Endothelial cell of umbilical vein (primary cell): ENCODE results near the gene RAPGEF4. TPM values are rescaled to one million over a fixed set of nuclear protein-coding genes. Genes with fewer than 3 reads are reported as not detected.

Experiments
- BruUV-seq: library from RNA; stranded (reverse); fragments of 400-500 nt; replicated peaks from 2 replicates; lab custom pipeline; 2021; lab: Mats Ljungman, UMichigan
- CTCF ChIA-PET: fragments of 300-600, 350-600 bp; sonication (Branson Sonifier 250); formaldehyde crosslinking; loops from one replicate; lab custom pipeline; 2021; ENCODE audit warnings: antibody characterized with exemption, inconsistent platforms; lab: Charles Lee
- POLR2A ChIA-PET: fragments of 300-600, 350-600 bp; sonication (Branson Sonifier 250); formaldehyde crosslinking; loops from one replicate; lab custom pipeline; 2021; ENCODE audit warnings: antibody characterized with exemption, inconsistent platforms; lab: Charles Lee
- DNase-seq: peaks from one replicate; pipeline ENCODE4 v3.0.0-alpha.2; 2011; ENCODE audit warnings: low read depth, low spot score
- FAIRE-seq: peaks from 2 replicates; lab custom pipeline; 2011; peaks lifted over from hg19 to GRCh38; lab: Jason Lieb, UNC
- H2AFZ ChIP-seq: 2 replicates; pipeline ENCODE4 v1.6.0; 2012; ENCODE audit warnings: low read depth, low read length, control low read depth, inconsistent platforms
- H3K27ac ChIP-seq: 2 replicates; pipeline ENCODE4 v1.5.1; 2011; ENCODE audit warnings: low read depth, mild to moderate bottlenecking, control low read depth, low read length, moderate library complexity; ENCODE audit not compliant: insufficient read depth
- H3K27me3 ChIP-seq, 2 experiments: 2 replicates each; pipeline versions ENCODE4 v1.6.0 to v1.6.1; 2011; ENCODE audit warnings: low read length in 2 of 2, mixed read lengths in 1 of 2; ENCODE audit not compliant: control insufficient read depth in 2 of 2, insufficient read depth in 2 of 2
- H3K36me3 ChIP-seq, 2 experiments: 2 replicates in 1 of 2; 3 replicates in 1 of 2; pipeline ENCODE4 v1.5.1; 2011; ENCODE audit warnings: low read length in 2 of 2, mild to moderate bottlenecking in 1 of 2, moderate library complexity in 1 of 2; ENCODE audit not compliant: control insufficient read depth in 2 of 2, insufficient read depth in 2 of 2; ENCODE audit errors: extremely low read depth in 1 of 2
- H3K4me1 ChIP-seq: 3 replicates; pipeline ENCODE4 v1.5.1; 2011; ENCODE audit warnings: mild to moderate bottlenecking, low read length; ENCODE audit not compliant: control insufficient read depth, insufficient read depth; ENCODE audit errors: extremely low read depth
- H3K4me2 ChIP-seq: 2 replicates; pipeline ENCODE4 v1.6.1; 2011; ENCODE audit warnings: low read length, control low read depth, mixed read lengths; ENCODE audit not compliant: insufficient read depth
- H3K4me3 ChIP-seq, 3 experiments: fragments of 200-600 bp in 1 of 3; sonication (generic), shearing (Covaris generic) in 1 of 3; replicated peaks in 1 of 3; 2 replicates each; pipeline ENCODE4 v1.5.1; 2011 to 2016; ENCODE audit warnings: control low read depth in 3 of 3, low read length in 3 of 3, mild to moderate bottlenecking in 2 of 3, inconsistent platforms in 1 of 3, low read depth in 1 of 3, moderate library complexity in 1 of 3; ENCODE audit not compliant: insufficient read depth in 1 of 3
- H3K79me2 ChIP-seq: 2 replicates; pipeline ENCODE4 v1.6.0; 2012; ENCODE audit warnings: low read length, inconsistent platforms; ENCODE audit not compliant: control insufficient read depth, insufficient read depth
- H3K9ac ChIP-seq: replicated peaks from 2 replicates; pipeline ENCODE3; 2011; ENCODE audit warnings: low read length, control low read depth; ENCODE audit not compliant: insufficient read depth; ENCODE audit errors: extremely low read depth
- H3K9me1 ChIP-seq: replicated peaks from 3 replicates; pipeline ENCODE4 v1.6.0; 2011; ENCODE audit warnings: mild to moderate bottlenecking, low read length; ENCODE audit not compliant: control insufficient read depth, insufficient read depth; ENCODE audit errors: extremely low read depth
- H3K9me3 ChIP-seq: replicated peaks from 2 replicates; pipeline ENCODE4 v1.5.1; 2012; ENCODE audit warnings: low read length, inconsistent platforms; ENCODE audit not compliant: control insufficient read depth, insufficient read depth
- H4K20me1 ChIP-seq: replicated peaks from 2 replicates; pipeline ENCODE3; 2011; ENCODE audit warnings: mild to moderate bottlenecking, low read length; ENCODE audit not compliant: control insufficient read depth, insufficient read depth; ENCODE audit errors: extremely low read depth
- CTCF ChIP-seq, 2 donors: IDR thresholded peaks; 1 replicate in 1 of 2; 2 replicates in 1 of 2; pipeline ENCODE4 v1.5.1; 2011; ENCODE audit warnings: low read length in 2 of 2, mild to moderate bottlenecking in 2 of 2, moderate library complexity in 2 of 2, control low read depth in 1 of 2, inconsistent platforms in 1 of 2, low read depth in 1 of 2; ENCODE audit not compliant: insufficient read depth in 1 of 2; ENCODE audit errors: extremely low read depth in 1 of 2
- EZH2 ChIP-seq: IDR thresholded peaks from 2 replicates; pipeline ENCODE4 v1.6.1; 2012; ENCODE audit warnings: borderline replicate concordance, low read depth, mild to moderate bottlenecking, moderate library complexity, low read length, inconsistent platforms; ENCODE audit not compliant: severe bottlenecking
- FOS ChIP-seq: IDR thresholded peaks from 2 replicates; pipeline ENCODE4 v1.6.1; 2011; ENCODE audit warnings: mild to moderate bottlenecking, low read length, moderate library complexity, borderline replicate concordance; ENCODE audit not compliant: insufficient read depth
- GATA2 ChIP-seq: IDR thresholded peaks from 2 replicates; pipeline ENCODE4 v1.7.0; 2011; ENCODE audit warnings: low read depth, mild to moderate bottlenecking, moderate library complexity, mixed read lengths, low read length; ENCODE audit not compliant: insufficient read length, insufficient read depth
- JUN ChIP-seq: IDR thresholded peaks from 2 replicates; pipeline ENCODE4 v1.6.1; 2011; ENCODE audit warnings: borderline replicate concordance, low read depth; ENCODE audit not compliant: insufficient read length, insufficient read depth
- MYC ChIP-seq: IDR thresholded peaks from one replicate; pipeline ENCODE4 v1.6.1; 2011; ENCODE audit warnings: mild to moderate bottlenecking, low read depth, low read length
- POLR2A ChIP-seq: IDR thresholded peaks from 2 replicates; pipeline ENCODE4 v1.6.1; 2012; ENCODE audit warnings: low read depth, mild to moderate bottlenecking, control low read depth, low read length
- POLR2AphosphoS5 ChIP-seq: IDR thresholded peaks from 2 replicates; pipeline ENCODE4 v1.6.1; 2012; ENCODE audit warnings: low read depth, mild to moderate bottlenecking, control low read depth, low read length, moderate library complexity; ENCODE audit not compliant: insufficient read depth
- dilution Hi-C: fragments of 300-500 bp; cut with MboI; formaldehyde crosslinking; loops from one replicate; pipeline ENCODE4 v1.15.0; 2019; ENCODE audit warnings: low sequenced_read_pairs; ENCODE audit not compliant: extremely low pct_ligation_motif_present
- intact Hi-C: fragments of 100-400 bp; cut with micrococcal nuclease; formaldehyde crosslinking; loops from one replicate; pipeline ENCODE4 v1.10.0; 2022
- polyA plus RNA-seq, 4 experiments: library from polyadenylated mRNA; depleted of rRNA in 3 of 4; stranded (reverse) in 3 of 4; unstranded in 1 of 4; fragments of >200 nt; gene quantifications; 2 replicates each; pipeline versions ENCODE4 v1.2.1 to v1.2.3, GENCODE V29; 2011 to 2012; ENCODE audit warnings: missing spikeins in 1 of 4
- total RNA-seq: library from RNA; stranded (reverse); gene quantifications from 2 replicates; pipeline ENCODE4 v1.2.3, GENCODE V29; 2021
- TF ChIP-seq, protein P1 (sequence below): IDR thresholded peaks from 2 replicates; pipeline ENCODE4 v1.6.1; 2011; ENCODE audit not compliant: insufficient read depth, insufficient read length

The RAPGEF4 gene
- total and polyA plus RNA-seq, 2 donors (not counting 3 experiments of a cell fraction or from before 2014, with no cell fraction given) = 7.2 to 9.2 TPM

GRCh38 chr2:172908275-172908674 lies 172.6 kb downstream of the RAPGEF4 start:
- Histone ChIP-seq H3K9ac (no peak overlapping the region), H3K27ac (no peak overlapping the region), H3K36me3 (no peaks in the 10 kb centered on the region), H2AFZ (no peak overlapping the region), H4K20me1 (no peaks in the 10 kb centered on the region), H3K27me3 (peaks cover 0 to 4% of the 10 kb centered on the region in 2 experiments), H3K4me3 (no peak overlapping the region), H3K9me1 (no peaks in the 10 kb centered on the region), H3K4me2 (no peak overlapping the region), H3K9me3 (no peaks in the 10 kb centered on the region), H3K79me2 (no peaks in the 10 kb centered on the region), H3K4me1 (no peaks in the 10 kb centered on the region)
- intact Hi-C loops = no loop called here
- TF ChIP-seq EZH2 (no peak), GATA2 (no peak), FOS (no peak)
- FAIRE-seq = no peak
- CTCF ChIA-PET = interaction anchor here (1.1 to 1.5 kb wide), 3 partner anchors 8 to 95 kb away, joined by 3 to 8 read pairs (median 5); no protein-coding TSS in a partner anchor
- DNase-seq = no peak
- POLR2A ChIA-PET = interaction anchor here (0.6 kb wide), 1 partner anchor 490 kb away, joined by 7 read pairs; no protein-coding TSS in a partner anchor
- dilution Hi-C loops = no loop called here
- no TSS peak for BruUV-seq

- H3K27me3 ChIP-seq = peaks cover 0 to 4% of the 10 kb centered on the region in 2 experiments
- no peaks in the 10 kb centered on the region for H4K20me1 ChIP-seq
- dilution Hi-C loops = no loop called here
- H2AFZ ChIP-seq = no peak overlapping the region
- no peak overlapping the region for H3K9ac ChIP-seq
- H3K9me3 ChIP-seq = no peaks in the 10 kb centered on the region
- H3K4me2 ChIP-seq = no peak overlapping the region
- POLR2A ChIA-PET = no interaction called here
- BruUV-seq = no TSS peak
- CTCF ChIA-PET = interaction anchor here (0.6 kb wide), 1 partner anchor 22 kb away, joined by 3 read pairs; no protein-coding TSS in a partner anchor
- DNase-seq (no peak), FAIRE-seq (no peak)
- H3K9me1 ChIP-seq = no peaks in the 10 kb centered on the region
- H3K36me3 ChIP-seq = no peaks in the 10 kb centered on the region
- TF ChIP-seq, protein P1, sequence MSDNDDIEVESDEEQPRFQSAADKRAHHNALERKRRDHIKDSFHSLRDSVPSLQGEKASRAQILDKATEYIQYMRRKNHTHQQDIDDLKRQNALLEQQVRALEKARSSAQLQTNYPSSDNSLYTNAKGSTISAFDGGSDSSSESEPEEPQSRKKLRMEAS = no peak
- no peak for TF ChIP-seq JUN
- no peak for TF ChIP-seq MYC
- TF ChIP-seq EZH2 = no peak
- TF ChIP-seq FOS = no peak
- no peak for TF ChIP-seq CTCF (IDR thresholded peaks at IDR 0.05; ENCODE audit: extremely low read depth in 1 of 2, insufficient read depth in 1 of 2, low read depth in 1 of 2, low read length in 2 of 2)
- no peak for TF ChIP-seq GATA2
- TF ChIP-seq POLR2A = no peak
- TF ChIP-seq POLR2AphosphoS5 = no peak
- no peak overlapping the region for H3K27ac ChIP-seq
- H3K4me3 ChIP-seq = no peak overlapping the region
- no peaks in the 10 kb centered on the region for H3K4me1 ChIP-seq
- H3K79me2 ChIP-seq = no peaks in the 10 kb centered on the region
- intact Hi-C loops = no loop called here
These were observed 173.8 kb downstream of the RAPGEF4 start for GRCh38 chr2:172909454-172909853.
